ENCODE data around the gene LOXHD1. TPM values are rescaled to one million over a fixed set of nuclear protein-coding genes. Genes with fewer than 3 reads are reported as not detected.

LOXHD1 gene
- total RNA-seq, 1 experiment from 2014 or later, result not detected

DNA sequence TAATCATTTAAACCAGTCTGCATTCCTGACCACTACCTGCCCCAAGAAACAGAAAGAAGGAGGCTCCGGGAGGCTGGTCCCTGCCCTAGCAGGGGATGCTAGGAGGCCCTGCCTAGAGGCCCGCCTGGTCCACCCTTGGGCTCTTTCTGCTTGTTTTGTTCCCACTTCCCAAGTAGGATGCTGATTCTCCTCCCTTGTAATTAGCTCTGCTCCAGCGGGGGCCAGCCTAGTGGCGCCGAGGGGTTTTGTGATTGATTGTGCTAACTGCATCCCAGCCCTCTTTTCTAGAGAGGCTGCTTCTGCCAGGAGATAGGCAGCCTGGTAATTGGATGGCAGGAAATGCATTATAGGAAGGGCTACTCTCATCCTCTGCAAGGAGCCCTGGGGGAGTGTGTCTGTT, 220.0 kb downstream of the LOXHD1 start:
- ChIA-PET CTCF (no interaction called here), POLR2A (ENCODE audit: unreplicated experiment) (no interaction called here)

DNA sequence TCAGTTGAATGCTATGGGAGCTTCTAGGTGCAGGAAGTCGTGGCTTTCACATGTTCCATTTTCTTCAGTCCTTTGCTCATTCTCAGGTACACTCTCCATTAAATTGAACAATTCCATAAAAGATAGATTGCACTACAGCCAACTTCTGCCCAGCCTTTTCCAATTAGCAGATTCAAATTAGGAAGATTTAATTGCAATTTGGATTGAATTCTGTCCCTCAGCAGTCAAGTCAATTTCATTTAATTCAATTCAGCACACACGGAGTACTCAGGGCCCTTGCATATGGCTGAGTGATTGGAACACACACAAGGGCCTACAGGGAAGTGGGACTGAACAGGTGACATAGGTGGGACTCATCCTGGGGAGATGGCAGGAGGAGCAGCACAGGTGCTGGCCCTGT, 220.4 kb downstream of the LOXHD1 start:
- Histone ChIP-seq H3K9me2 (ENCODE audit: insufficient read depth) (no peaks in the 10 kb centered on the region), H3K4me1 (replicated peaks; ENCODE audit: insufficient read depth) (no peaks in the 10 kb centered on the region), H3K36me3 (ENCODE audit: low read depth) (peaks cover 7% of the 10 kb centered on the region; the same call in 1 of the 2 replicates), H2AFZ (no peak overlapping the region), H3K9me3 (ENCODE audit: insufficient read depth, low read depth) (no peaks in the 10 kb centered on the region), H3F3A (ENCODE audit: insufficient read depth, low read depth) (no peaks in the 10 kb centered on the region), H3K4me3 (no peak overlapping the region), H3K27ac (no peak overlapping the region), H3K27me3 (ENCODE audit: insufficient read depth, low read depth) (no peaks in the 10 kb centered on the region), H3K4me2 (no peak overlapping the region), H3K79me2 (ENCODE audit: low read depth) (no peaks in the 10 kb centered on the region), H4K20me1 (ENCODE audit: insufficient read depth) (peaks cover 9% of the 10 kb centered on the region)
- BruUV-seq (replicated peaks), result no TSS peak
- intact Hi-C loops (cut with micrococcal nuclease; ENCODE audit: unreplicated experiment), result no loop called here
- POLR2A ChIA-PET (ENCODE audit: unreplicated experiment), result no interaction called here
- TF ChIP-seq, protein P1, sequence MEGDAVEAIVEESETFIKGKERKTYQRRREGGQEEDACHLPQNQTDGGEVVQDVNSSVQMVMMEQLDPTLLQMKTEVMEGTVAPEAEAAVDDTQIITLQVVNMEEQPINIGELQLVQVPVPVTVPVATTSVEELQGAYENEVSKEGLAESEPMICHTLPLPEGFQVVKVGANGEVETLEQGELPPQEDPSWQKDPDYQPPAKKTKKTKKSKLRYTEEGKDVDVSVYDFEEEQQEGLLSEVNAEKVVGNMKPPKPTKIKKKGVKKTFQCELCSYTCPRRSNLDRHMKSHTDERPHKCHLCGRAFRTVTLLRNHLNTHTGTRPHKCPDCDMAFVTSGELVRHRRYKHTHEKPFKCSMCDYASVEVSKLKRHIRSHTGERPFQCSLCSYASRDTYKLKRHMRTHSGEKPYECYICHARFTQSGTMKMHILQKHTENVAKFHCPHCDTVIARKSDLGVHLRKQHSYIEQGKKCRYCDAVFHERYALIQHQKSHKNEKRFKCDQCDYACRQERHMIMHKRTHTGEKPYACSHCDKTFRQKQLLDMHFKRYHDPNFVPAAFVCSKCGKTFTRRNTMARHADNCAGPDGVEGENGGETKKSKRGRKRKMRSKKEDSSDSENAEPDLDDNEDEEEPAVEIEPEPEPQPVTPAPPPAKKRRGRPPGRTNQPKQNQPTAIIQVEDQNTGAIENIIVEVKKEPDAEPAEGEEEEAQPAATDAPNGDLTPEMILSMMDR (conservative IDR thresholded peaks at IDR 0.05), result no peak
- no peak for TF ChIP-seq EZH2 (IDR thresholded peaks at IDR 0.05; ENCODE audit: low read depth)
- CTCF ChIA-PET, result no interaction called here
- DNase-seq, result no peak

More for the DNA sequence above, 220.0 kb downstream of the LOXHD1 start:
- TF ChIP-seq, protein P1 (conservative IDR thresholded peaks at IDR 0.05), result no peak
- TF ChIP-seq EZH2 (IDR thresholded peaks at IDR 0.05; ENCODE audit: low read depth), result no peak
- no peak for DNase-seq
- Histone ChIP-seq H3K27me3 (ENCODE audit: insufficient read depth, low read depth) (no peaks in the 10 kb centered on the region), H3K4me2 (no peak overlapping the region), H4K20me1 (ENCODE audit: insufficient read depth) (peaks cover 6% of the 10 kb centered on the region), H2AFZ (no peak overlapping the region), H3F3A (ENCODE audit: insufficient read depth, low read depth) (no peaks in the 10 kb centered on the region), H3K9me2 (ENCODE audit: insufficient read depth) (no peaks in the 10 kb centered on the region), H3K4me3 (no peak overlapping the region), H3K36me3 (ENCODE audit: low read depth) (peaks cover 7% of the 10 kb centered on the region; the same call in 1 of the 2 replicates), H3K27ac (no peak overlapping the region), H3K9me3 (ENCODE audit: insufficient read depth, low read depth) (no peaks in the 10 kb centered on the region), H3K4me1 (replicated peaks; ENCODE audit: insufficient read depth) (no peaks in the 10 kb centered on the region), H3K79me2 (ENCODE audit: low read depth) (no peaks in the 10 kb centered on the region)
- intact Hi-C loops (cut with micrococcal nuclease; ENCODE audit: unreplicated experiment), result no loop called here
- BruUV-seq (replicated peaks), result no TSS peak

DNA sequence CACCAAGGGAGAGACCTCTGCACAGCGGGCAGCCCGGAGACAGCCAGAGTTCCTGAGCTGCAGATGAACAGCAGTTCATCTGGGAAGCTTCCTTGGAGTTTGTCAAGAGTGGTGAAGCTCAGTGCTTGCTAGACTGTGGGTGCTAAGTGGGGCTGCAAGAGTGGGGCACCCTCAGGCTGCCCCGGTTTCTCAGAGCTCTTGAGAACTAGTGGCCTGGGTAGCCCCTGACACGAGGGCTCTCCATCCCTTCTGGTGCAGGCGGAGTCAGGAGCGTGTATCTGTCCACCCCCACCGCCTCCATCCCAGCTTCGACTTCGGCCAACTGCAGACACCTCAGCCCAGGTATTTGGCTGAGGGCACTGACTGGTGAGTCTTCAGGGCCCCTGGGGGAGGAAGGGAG, 222.0 kb downstream of the LOXHD1 start:
- no peaks in the 10 kb centered on the region for H3K4me1 ChIP-seq (replicated peaks; ENCODE audit: insufficient read depth)
- no peak overlapping the region for H3K4me3 ChIP-seq
- TF ChIP-seq, protein P1 (conservative IDR thresholded peaks at IDR 0.05), result no peak
- no peak for TF ChIP-seq EZH2 (IDR thresholded peaks at IDR 0.05; ENCODE audit: low read depth)
- BruUV-seq (replicated peaks), result no TSS peak
- H3K79me2 ChIP-seq (ENCODE audit: low read depth), result no peaks in the 10 kb centered on the region
- H3K4me2 ChIP-seq, result no peak overlapping the region
- no peaks in the 10 kb centered on the region for H3K27me3 ChIP-seq (ENCODE audit: insufficient read depth, low read depth)
- H3K27ac ChIP-seq, result no peak overlapping the region
- no peaks in the 10 kb centered on the region for H3F3A ChIP-seq (ENCODE audit: insufficient read depth, low read depth)
- ChIA-PET POLR2A (ENCODE audit: unreplicated experiment) (no interaction called here), CTCF (no interaction called here)
- intact Hi-C loops (cut with micrococcal nuclease; ENCODE audit: unreplicated experiment), result no loop called here
- peaks cover 7% of the 10 kb centered on the region; the same call in 1 of the 2 replicates for H3K36me3 ChIP-seq (ENCODE audit: low read depth)
- H2AFZ ChIP-seq, result no peak overlapping the region
- H3K9me2 ChIP-seq (ENCODE audit: insufficient read depth), result no peaks in the 10 kb centered on the region
- no peak for DNase-seq
- H4K20me1 ChIP-seq (ENCODE audit: insufficient read depth), result peaks cover 15% of the 10 kb centered on the region
- H3K9me3 ChIP-seq (ENCODE audit: insufficient read depth, low read depth), result no peaks in the 10 kb centered on the region
